GF-D8 (cell line): Measurements from ENCODE around the gene MTIF2.
"Not testable (repeated sequence)": the region's sequence is repeated elsewhere in the genome, so short reads cannot be mapped to it uniquely, and the experiment has no call there.

Source experiments
- DNase-seq: peaks from one replicate; lab custom pipeline; 2025; lab: John Stamatoyannopoulos, UW

The MTIF2 gene

GRCh38 chr2:55268907-55269644 lies at the start of gene MTIF2:
TSS of gene MTIF2 (minus strand) at chr2:55269231. CDS start at chr2:55263858, 5,373 bp downstream.
- DNase-seq: peak; percentile 83

GRCh38 chr2:55314985-55315384 lies 46.0 kb upstream of the MTIF2 start:
- DNase-seq: no peak

GRCh38 chr2:55311444-55311870 lies 42.4 kb upstream of the MTIF2 start:
- DNase-seq: no peak

GRCh38 chr2:55309446-55309845 lies 40.4 kb upstream of the MTIF2 start:
- no peak for DNase-seq

GRCh38 chr2:55302241-55302640 lies 33.2 kb upstream of the MTIF2 start:
- no peak for DNase-seq

- DNase-seq: no peak
These were observed 32.2 kb upstream of the MTIF2 start for GRCh38 chr2:55301277-55301676.

GRCh38 chr2:55296393-55296792 lies 27.4 kb upstream of the MTIF2 start:
- no peak for DNase-seq

GRCh38 chr2:55283083-55283482 lies 14.1 kb upstream of the MTIF2 start:
- no peak for DNase-seq

GRCh38 chr2:55282110-55282917 lies 13.3 kb upstream of the MTIF2 start:
- DNase-seq: peak; percentile 73

GRCh38 chr2:55280851-55281546 lies 12.0 kb upstream of the MTIF2 start:
- DNase-seq: not testable (repeated sequence)

- not testable (repeated sequence) for DNase-seq
These were observed 10.9 kb upstream of the MTIF2 start for GRCh38 chr2:55279859-55280424.

- DNase-seq: not testable (repeated sequence)
These were observed 10.3 kb upstream of the MTIF2 start for GRCh38 chr2:55279214-55279835.

- DNase-seq: no peak
These were observed 8.3 kb upstream of the MTIF2 start for GRCh38 chr2:55277310-55277709.

GRCh38 chr2:55274346-55274745 lies 5.3 kb upstream of the MTIF2 start:
- not testable (repeated sequence) for DNase-seq

- no peak for DNase-seq
These were observed 587 bp upstream of the MTIF2 start for GRCh38 chr2:55269645-55269990.

GRCh38 chr2:55268288-55268906 lies 634 bp downstream of the MTIF2 start:
- no peak for DNase-seq

- not testable (repeated sequence) for DNase-seq
These were observed 9.4 kb downstream of the MTIF2 start for GRCh38 chr2:55259586-55259985.

- no peak for DNase-seq
These were observed 16.2 kb downstream of the MTIF2 start for GRCh38 chr2:55252832-55253231.

- DNase-seq: no peak
These were observed 22.0 kb downstream of the MTIF2 start for GRCh38 chr2:55247025-55247424.

- DNase-seq: no peak
These were observed 23.6 kb downstream of the MTIF2 start for GRCh38 chr2:55245411-55245810.

GRCh38 chr2:55242617-55243016 lies 26.4 kb downstream of the MTIF2 start:
- DNase-seq: no peak
